ENCODE measurements around the gene REXO1.

The REXO1 gene

GRCh38 chr19:1862424-1863327 lies 14.4 kb upstream of the REXO1 start:
- DNase-seq (ENCODE audit: low read depth in 2 of 3, low spot score in 2 of 3): no peak

- DNase-seq (ENCODE audit: low read depth in 2 of 3, low spot score in 2 of 3): no peak
Measured at GRCh38 chr19:1862068-1862423, 13.8 kb upstream of the REXO1 start.

- DNase-seq (ENCODE audit: low read depth in 2 of 3, low spot score in 2 of 3): no peak
Measured at GRCh38 chr19:1861599-1862031, 13.3 kb upstream of the REXO1 start.

- no peak for DNase-seq (ENCODE audit: low read depth in 2 of 3, low spot score in 2 of 3)
Measured at GRCh38 chr19:1860821-1861598, 12.7 kb upstream of the REXO1 start.

GRCh38 chr19:1860042-1860775 lies 11.9 kb upstream of the REXO1 start:
- no peak for DNase-seq (ENCODE audit: low read depth in 2 of 3, low spot score in 2 of 3)

- DNase-seq (ENCODE audit: low read depth in 2 of 3, low spot score in 2 of 3): no peak
Measured at GRCh38 chr19:1859331-1859781, 11.1 kb upstream of the REXO1 start.

GRCh38 chr19:1858412-1859081 lies 10.3 kb upstream of the REXO1 start:
- no peak for DNase-seq (ENCODE audit: low read depth in 2 of 3, low spot score in 2 of 3)

GRCh38 chr19:1857648-1858326 lies 9.5 kb upstream of the REXO1 start:
- no peak for DNase-seq (ENCODE audit: low read depth in 2 of 3, low spot score in 2 of 3)

GRCh38 chr19:1856698-1857603 lies 8.7 kb upstream of the REXO1 start:
- DNase-seq (ENCODE audit: low read depth in 2 of 3, low spot score in 2 of 3): no peak

- DNase-seq (ENCODE audit: low read depth in 2 of 3, low spot score in 2 of 3): no peak
Measured at GRCh38 chr19:1856345-1856697, 8.0 kb upstream of the REXO1 start.

- no peak for DNase-seq (ENCODE audit: low read depth in 2 of 3, low spot score in 2 of 3)
Measured at GRCh38 chr19:1855828-1856255, 7.6 kb upstream of the REXO1 start.

GRCh38 chr19:1855040-1855827 lies 7.0 kb upstream of the REXO1 start:
- peak; percentile 69 to 75 (median 69) for DNase-seq (ENCODE audit: low read depth in 2 of 3, low spot score in 2 of 3)

GRCh38 chr19:1854542-1855039 lies 6.3 kb upstream of the REXO1 start:
- DNase-seq (ENCODE audit: low read depth in 2 of 3, low spot score in 2 of 3): no peak

- DNase-seq (ENCODE audit: low read depth in 2 of 3, low spot score in 2 of 3): no peak
Measured at GRCh38 chr19:1854039-1854541, 5.8 kb upstream of the REXO1 start.

GRCh38 chr19:1853295-1854038 lies 5.2 kb upstream of the REXO1 start:
- peak; percentile 68 to 69 (median 68) for DNase-seq (ENCODE audit: low read depth in 2 of 3, low spot score in 2 of 3)

- no peak for DNase-seq (ENCODE audit: low read depth in 2 of 3, low spot score in 2 of 3)
Measured at GRCh38 chr19:1852581-1853128, 4.4 kb upstream of the REXO1 start.
